WTC11 (cell line): Measurements from ENCODE around the gene HS3ST4. TPM values are rescaled to one million over a fixed set of nuclear protein-coding genes. Genes with fewer than 3 reads are reported as not detected.

Experiments used
- CTCF ChIP-seq: fragments of 200-600 bp; IDR thresholded peaks from 2 replicates; pipeline ENCODE4 v1.8.0; 2022; ENCODE audit warnings: antibody characterized with exemption
- E2F4 ChIP-seq: sonication (generic); formaldehyde crosslinking; IDR thresholded peaks from 2 replicates; pipeline ENCODE4 v1.8.1; 2022; ENCODE audit warnings: low read depth, mild to moderate bottlenecking, moderate library complexity, missing genetic modification reagents, borderline replicate concordance
- ELF4 ChIP-seq: sonication (generic); formaldehyde crosslinking; IDR thresholded peaks from 2 replicates; pipeline ENCODE4 v1.8.1; 2022; ENCODE audit warnings: low read depth, mild to moderate bottlenecking, moderate library complexity, missing genetic modification reagents
- GRHL2 ChIP-seq: fragments of 250-450 bp; sonication (Bioruptor Pico); IDR thresholded peaks from 2 replicates; pipeline ENCODE4 v1.8.0; 2022; ENCODE audit warnings: mild to moderate bottlenecking, moderate library complexity; ENCODE audit not compliant: insufficient replicate concordance, severe bottlenecking
- GTF2I ChIP-seq: fragments of 250-450 bp; sonication (Bioruptor Pico); conservative IDR thresholded peaks from 2 replicates; pipeline ENCODE4 v1.4.0; 2021; ENCODE audit warnings: mild to moderate bottlenecking
- JUN ChIP-seq: sonication (generic); formaldehyde crosslinking; IDR thresholded peaks from 2 replicates; pipeline ENCODE4 v1.8.0; 2023; ENCODE audit warnings: mild to moderate bottlenecking, missing genetic modification reagents
- MXD4 ChIP-seq: fragments of 250-450 bp; sonication (Bioruptor Pico); IDR thresholded peaks from 2 replicates; pipeline ENCODE4 v1.8.0; 2021; ENCODE audit warnings: mild to moderate bottlenecking, moderate library complexity, borderline replicate concordance
- PRDM15 ChIP-seq: sonication (generic); formaldehyde crosslinking; IDR thresholded peaks from 2 replicates; pipeline ENCODE4 v1.8.0; 2022; ENCODE audit warnings: missing genetic modification reagents
- PREB ChIP-seq: sonication (generic); formaldehyde crosslinking; IDR thresholded peaks from 2 replicates; pipeline ENCODE4 v1.8.1; 2022; ENCODE audit warnings: mild to moderate bottlenecking, missing genetic modification reagents, moderate library complexity, borderline replicate concordance
- SP1 ChIP-seq: sonication (generic); formaldehyde crosslinking; conservative IDR thresholded peaks from 2 replicates; pipeline ENCODE4 v1.8.1; 2022; ENCODE audit warnings: missing genetic modification reagents
- STAT6 ChIP-seq: sonication (generic); formaldehyde crosslinking; conservative IDR thresholded peaks from 2 replicates; pipeline ENCODE4 v1.8.1; 2023; ENCODE audit warnings: mild to moderate bottlenecking, low read depth, missing genetic modification reagents, moderate library complexity
- TEAD4 ChIP-seq: sonication (generic); formaldehyde crosslinking; IDR thresholded peaks from 2 replicates; pipeline ENCODE4 v1.8.0; 2022; ENCODE audit warnings: mild to moderate bottlenecking, missing genetic modification reagents
- TP53 ChIP-seq: sonication (generic); formaldehyde crosslinking; IDR thresholded peaks from 2 replicates; pipeline ENCODE4 v1.8.1; 2023; ENCODE audit warnings: mild to moderate bottlenecking, missing genetic modification reagents
- ZBTB21 ChIP-seq: sonication (generic); formaldehyde crosslinking; IDR thresholded peaks from 2 replicates; pipeline ENCODE4 v1.8.1; 2023; ENCODE audit warnings: mild to moderate bottlenecking, missing genetic modification reagents, borderline replicate concordance
- ZBTB43 ChIP-seq: sonication (generic); formaldehyde crosslinking; IDR thresholded peaks from 2 replicates; pipeline ENCODE4 v1.8.1; 2023; ENCODE audit warnings: mild to moderate bottlenecking, missing genetic modification reagents
- ZNF121 ChIP-seq: sonication (generic); formaldehyde crosslinking; IDR thresholded peaks from 2 replicates; pipeline ENCODE4 v1.8.0; 2023; ENCODE audit warnings: missing genetic modification reagents
- ZNF232 ChIP-seq: sonication (generic); formaldehyde crosslinking; IDR thresholded peaks from 2 replicates; pipeline ENCODE4 v1.8.0; 2022; ENCODE audit warnings: mild to moderate bottlenecking, missing genetic modification reagents
- ZNF263 ChIP-seq: sonication (generic); formaldehyde crosslinking; IDR thresholded peaks from 2 replicates; pipeline ENCODE4 v1.8.1; 2022; ENCODE audit warnings: low read depth, mild to moderate bottlenecking, moderate library complexity, missing genetic modification reagents
- ZNF396 ChIP-seq: fragments of 250-450 bp; sonication (Bioruptor Pico); IDR thresholded peaks from 2 replicates; pipeline ENCODE4 v1.8.0; 2021; ENCODE audit warnings: mild to moderate bottlenecking, moderate library complexity, borderline replicate concordance
- ZNF416 ChIP-seq: fragments of 250-450 bp; sonication (Bioruptor Pico); IDR thresholded peaks from 2 replicates; pipeline ENCODE4 v1.9.0; 2021; ENCODE audit warnings: mild to moderate bottlenecking, inconsistent platforms
- ZNF532 ChIP-seq: fragments of 250-450 bp; sonication (Bioruptor Pico); IDR thresholded peaks from 2 replicates; pipeline ENCODE4 v1.9.0; 2021; ENCODE audit warnings: mild to moderate bottlenecking, borderline replicate concordance
- total RNA-seq: library from RNA; stranded (reverse); gene quantifications from 3 replicates; pipeline ENCODE4 v1.2.3, GENCODE V29; 2021

HS3ST4 gene
- total RNA-seq, 1 experiment from 2014 or later = 5.4 TPM

GRCh38 chr16:25747160-25747758 lies 55.5 kb downstream of the HS3ST4 start (continued):
- no peak for TF ChIP-seq PRDM15
- no peak for TF ChIP-seq GRHL2 (CRISPR knock-in tag)
- TF ChIP-seq ZNF121 = no peak
- TF ChIP-seq MXD4 (CRISPR knock-in tag) = no peak
- TF ChIP-seq STAT6 (CRISPR knock-in tag) = no peak
- no peak for TF ChIP-seq PREB
- no peak for TF ChIP-seq ELF4
- no peak for TF ChIP-seq ZNF232 (CRISPR knock-in tag)
- no peak for TF ChIP-seq ZNF396 (CRISPR knock-in tag)
- TF ChIP-seq JUN = no peak
- peak; percentile 67; the same call in 1 of the 2 replicates for TF ChIP-seq ZBTB43 (CRISPR knock-in tag)
- no peak for TF ChIP-seq ZBTB21 (CRISPR knock-in tag)
- TF ChIP-seq ZNF416 (CRISPR knock-in tag) = no peak
- no peak for TF ChIP-seq E2F4 (CRISPR knock-in tag)
- TF ChIP-seq TP53 (CRISPR knock-in tag) = peak; percentile 66; the same call in 1 of the 2 replicates
- no peak for TF ChIP-seq ZNF263
- no peak for TF ChIP-seq ZNF532 (CRISPR knock-in tag)
- no peak for TF ChIP-seq TEAD4 (CRISPR knock-in tag)
- TF ChIP-seq SP1 (CRISPR knock-in tag) = 0 out of 2 replicates have a peak, but pooled peaks have one; percentile 21
- no peak for TF ChIP-seq CTCF
- no peak for TF ChIP-seq GTF2I (CRISPR knock-in tag)
